Fibroblast of skin of left biceps (primary cell): ENCODE results near the gene ADTRP.

Experiments
- DNase-seq, 2 experiments: peaks; one replicate each; pipeline ENCODE4 v3.0.0-alpha.2; 2013; ENCODE audit warnings: low read depth in 2 of 2

Gene ADTRP

DNA sequence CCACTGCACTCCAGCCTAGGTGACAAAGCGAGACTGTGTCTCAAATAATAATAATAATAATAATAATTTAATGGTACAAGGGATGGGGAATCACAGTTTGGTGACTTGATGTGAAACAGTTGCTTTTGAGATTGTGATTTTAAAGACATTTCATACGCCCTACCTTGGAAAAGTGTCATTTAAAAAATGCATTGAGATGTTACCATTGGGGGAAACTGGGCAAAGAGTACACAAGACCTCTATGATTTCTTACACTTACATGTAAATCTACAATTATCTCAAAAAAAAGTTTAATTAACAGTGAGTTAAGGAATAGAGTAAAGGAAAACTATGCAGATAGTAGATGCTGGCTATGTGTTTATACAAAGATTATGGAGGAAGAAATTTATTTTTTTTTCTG is 22.3 kb downstream of the ADTRP start:
- no peak for DNase-seq

DNA sequence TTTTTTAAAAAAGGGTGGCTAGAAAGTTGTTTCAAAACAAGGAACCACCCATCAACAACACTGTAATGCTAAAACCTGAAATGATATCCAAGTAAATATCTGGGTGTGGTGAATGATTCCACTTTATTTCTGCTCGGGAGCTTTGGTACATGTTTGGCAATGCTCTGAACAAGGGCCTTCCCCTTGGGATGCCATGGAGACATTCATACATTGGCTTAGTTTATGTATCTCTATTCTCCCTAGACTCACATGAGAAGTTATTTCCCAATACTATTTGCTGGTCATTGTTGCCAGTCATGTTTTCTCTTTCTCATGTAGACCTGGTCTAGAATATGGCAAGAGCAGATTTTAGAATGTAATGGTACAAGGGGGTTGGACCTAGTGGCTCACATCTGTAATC is 22.9 kb downstream of the ADTRP start:
- no peak for DNase-seq

DNA sequence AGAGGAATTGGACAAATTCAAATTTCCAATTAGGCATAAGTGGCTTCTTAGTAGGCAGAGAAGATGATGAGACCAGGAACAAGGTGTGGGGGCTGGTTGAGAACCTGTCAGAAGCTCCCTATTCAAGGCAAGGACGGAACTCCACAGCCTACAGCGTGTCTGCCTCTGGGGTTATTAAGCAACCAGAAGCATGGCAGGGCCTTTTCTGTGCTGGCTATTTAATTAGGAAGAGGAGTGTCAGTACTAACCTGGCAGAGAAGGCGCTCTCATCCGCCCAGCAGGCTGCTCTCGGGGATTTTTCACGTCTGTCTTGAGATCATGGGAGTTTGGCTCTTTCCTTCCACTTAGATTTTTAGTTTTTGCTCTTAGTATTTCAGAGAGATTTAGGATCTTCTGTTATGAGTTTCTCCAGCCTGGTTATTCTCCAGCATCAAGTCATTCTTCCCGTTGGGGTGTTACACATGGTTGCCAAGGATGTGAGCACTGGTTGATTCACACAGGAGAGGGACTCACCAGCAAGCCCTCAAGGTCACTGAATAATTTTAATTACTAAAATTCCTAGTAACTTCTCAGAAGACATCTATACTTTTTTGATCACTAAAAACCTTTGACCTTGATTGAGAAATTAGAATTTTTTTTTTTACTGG is 23.9 kb downstream of the ADTRP start:
- DNase-seq: no peak

DNA sequence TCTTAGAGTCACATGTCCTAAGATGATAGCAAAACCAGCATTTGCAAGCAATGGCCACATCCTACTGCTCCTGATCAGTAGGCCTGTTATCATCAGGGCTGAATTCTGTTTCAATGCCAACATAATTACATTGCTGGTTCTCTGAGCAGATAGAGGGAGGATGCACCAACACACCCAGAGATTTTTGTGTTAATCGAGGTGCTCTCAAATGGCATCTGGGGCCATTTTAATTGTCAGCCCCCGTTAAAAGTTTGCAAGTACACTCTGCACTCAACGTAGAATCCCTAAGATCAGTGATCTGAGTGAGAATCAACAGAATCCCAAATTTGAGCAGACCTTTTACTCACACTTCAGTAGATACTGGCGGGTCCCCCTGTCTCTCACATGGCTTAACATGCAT is 24.8 kb downstream of the ADTRP start:
- DNase-seq: no peak

DNA sequence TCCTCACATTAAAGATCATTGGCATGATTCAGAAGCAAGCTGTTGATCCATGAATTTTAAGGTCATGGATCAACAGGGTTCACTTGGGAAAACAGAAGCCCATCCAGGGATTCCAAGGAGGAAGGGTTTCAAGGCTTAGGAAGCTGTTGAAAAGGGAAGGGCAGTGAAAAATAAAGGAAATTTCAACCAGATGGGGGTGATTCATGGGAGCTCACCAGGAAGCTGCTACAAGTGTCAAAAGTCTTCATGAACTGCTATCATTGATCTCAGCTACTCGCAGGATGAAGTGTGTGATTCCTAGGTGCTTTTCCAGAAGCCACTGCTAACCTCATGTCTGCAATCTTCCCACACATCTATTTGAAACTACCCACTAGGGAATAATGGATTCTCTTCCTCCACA is 26.2 kb downstream of the ADTRP start:
- no peak for DNase-seq

DNA sequence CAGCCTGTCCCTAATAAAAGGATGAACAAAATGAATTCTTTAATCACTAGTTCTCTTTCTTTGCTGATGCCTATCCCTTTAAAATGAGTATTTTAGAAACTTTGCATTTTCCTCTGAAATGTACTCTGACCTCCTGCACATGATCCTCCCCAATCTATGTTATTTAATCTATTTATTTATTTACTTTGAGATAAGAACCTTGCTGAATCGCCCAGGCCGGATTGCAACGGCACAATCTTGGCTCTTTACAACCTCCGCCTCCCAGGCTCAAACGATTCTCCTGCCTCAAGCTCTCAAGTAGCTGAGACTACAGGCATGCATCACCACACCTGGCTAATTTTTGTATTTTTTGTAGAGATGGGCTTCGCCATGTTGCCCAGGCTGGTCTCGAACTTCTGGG is 27.9 kb downstream of the ADTRP start:
- DNase-seq: no peak

DNA sequence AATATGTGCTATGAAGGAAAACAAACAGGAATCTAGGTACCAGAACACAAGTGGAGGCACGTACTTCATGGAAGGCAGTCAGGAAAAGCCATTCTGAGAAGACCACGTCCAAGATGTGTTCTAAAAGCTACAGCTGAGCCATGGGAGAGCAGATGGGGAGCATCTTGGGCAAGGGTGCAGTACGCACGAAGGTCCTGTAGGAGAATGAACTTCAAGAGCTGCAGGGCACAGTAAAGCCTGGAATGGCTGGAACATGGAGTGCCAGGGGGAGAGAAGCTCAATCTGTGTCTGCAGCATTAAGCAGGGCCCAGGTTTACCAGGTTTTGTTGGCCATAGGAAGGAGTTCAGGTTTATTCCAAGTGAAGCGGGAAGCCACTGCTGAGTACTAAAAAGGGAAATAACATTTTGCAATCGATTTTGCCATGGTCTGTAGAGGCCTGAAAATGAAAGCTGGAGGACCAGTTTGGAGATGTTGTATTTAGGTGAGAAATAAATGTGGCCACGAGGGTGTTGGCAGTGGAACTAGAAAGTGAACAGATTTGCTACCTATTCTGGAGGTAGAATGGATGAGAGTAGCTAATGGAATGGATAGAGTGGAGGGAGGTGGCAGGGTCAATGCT is 29.9 kb downstream of the ADTRP start:
- no peak for DNase-seq

DNA sequence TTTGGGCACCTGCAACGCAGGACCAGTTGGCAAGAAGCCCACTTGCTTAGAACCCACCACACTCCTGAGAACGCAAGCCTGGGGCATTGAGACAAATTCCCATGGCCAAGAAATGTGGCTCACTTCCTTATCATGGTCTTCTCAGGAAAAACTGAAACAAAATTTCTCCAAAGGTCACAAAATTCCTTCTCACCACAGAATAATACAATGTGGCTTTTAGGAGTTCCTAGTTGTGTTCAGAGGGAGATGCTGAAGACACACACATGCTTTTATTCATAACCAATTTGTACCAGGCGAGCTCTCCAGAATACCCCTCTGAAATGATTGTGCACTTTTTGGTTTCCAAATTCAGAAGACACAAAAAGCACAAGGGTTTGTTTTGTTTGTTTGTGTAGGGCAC is 31.6 kb downstream of the ADTRP start:
- DNase-seq: no peak

DNA sequence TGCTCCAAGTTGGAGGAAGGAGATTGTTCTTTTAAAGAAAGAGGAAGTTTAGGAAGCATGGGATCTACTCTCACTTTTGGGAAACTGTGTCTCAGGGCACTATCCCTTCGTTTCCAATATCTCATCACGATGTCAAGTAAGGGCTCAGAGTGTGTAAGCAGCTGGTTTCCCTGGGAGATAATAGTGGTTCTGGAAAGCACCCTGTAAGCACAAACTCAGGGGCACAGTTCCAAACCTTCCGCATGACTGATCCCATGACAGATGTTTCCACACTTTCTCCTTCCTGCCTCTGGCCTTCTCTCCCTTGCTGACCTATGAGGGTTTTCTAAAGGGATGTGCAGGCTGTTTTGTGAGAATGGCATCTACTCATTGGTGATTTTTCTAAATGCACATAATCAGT is 33.9 kb downstream of the ADTRP start:
- no peak for DNase-seq

DNA sequence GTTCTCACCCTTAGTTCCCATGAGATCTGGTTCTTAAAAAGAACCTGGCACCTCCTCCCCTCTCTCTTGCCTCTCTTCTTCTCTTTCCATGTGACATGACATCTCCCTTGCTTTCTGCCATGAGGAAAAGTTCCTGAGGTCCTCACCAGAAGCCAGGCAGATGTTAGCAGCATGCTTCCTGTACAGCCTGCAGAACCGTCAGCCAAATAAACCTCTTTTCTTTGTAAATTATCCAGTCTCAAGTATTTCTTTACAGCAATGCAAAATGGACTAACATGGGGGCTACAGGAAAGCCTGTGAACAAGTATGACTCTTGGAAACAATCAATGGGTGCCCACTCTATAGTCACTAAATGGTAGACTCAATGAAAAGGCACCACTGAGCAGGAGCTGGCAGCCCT is 34.5 kb downstream of the ADTRP start:
- no peak for DNase-seq

DNA sequence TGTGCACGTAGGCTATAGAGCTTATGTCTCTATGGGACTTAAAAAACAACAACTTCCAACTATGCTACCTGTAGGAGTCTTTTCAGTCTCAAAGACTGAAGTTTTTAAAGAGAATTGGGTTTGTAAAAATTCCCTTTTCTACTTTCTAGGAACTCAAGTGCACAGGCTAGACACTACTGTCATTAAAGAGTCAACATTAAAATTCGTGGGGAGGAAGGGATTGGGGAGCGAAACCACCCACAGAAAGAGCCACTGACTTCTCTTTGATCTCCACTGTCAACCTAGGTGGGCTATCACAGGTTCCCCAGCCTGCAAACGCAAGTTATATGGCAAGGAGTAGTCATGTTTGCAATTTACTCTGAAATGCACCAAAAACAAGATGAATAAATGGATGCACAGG is 37.7 kb downstream of the ADTRP start:
- no peak for DNase-seq

DNA sequence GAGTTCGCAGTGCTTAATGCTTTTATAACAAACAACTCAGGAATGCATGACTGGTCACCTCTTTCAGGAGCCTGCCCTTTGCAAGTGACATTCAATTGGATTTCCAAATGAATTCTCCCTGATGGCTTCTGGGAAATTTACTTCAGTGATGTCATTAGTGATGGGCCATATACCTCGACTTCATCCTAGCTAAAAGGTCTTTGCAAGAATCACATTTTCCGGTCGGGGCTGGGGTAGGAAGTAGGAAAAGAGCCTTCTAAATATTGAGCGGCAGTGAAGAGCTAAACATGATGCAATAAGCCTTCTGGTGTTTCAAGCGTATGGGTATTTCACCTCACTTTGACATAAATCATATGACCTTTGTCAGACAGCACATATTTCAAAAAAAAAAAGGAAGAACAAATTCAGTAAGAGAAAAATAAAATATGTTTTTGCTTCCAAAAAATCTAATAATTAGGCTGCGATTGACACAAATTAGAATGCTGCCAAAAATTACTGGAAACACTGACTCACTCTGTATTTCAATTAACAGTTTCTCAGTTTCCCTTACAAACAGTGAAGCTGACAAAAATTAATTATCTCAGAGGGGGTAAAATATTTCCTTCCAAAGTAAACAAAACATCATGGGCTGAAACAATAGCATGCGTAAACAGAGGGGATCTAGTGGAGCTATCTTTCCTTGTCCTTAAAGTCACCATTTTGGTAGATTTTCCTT is 39.8 kb downstream of the ADTRP start:
- DNase-seq: no peak

DNA sequence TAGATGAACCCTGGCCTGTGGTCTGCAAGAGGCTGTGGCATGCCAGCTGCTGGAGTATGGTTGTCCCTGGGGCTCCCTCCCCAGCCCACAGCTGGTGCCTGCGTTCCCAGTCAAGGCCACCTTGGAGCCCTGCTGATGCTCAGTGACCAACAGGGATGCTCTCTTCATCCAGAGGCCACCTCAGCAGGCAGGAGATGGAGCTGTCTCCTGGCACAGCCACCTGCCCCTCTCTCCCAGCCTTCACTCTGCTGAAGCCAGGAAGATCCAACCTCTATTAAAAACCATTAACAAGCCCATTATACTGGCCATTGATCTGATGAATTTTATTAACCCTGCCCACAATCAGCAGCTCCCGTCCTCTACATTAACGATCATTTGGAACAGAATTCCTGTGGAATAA is 40.4 kb downstream of the ADTRP start:
- no peak for DNase-seq

DNA sequence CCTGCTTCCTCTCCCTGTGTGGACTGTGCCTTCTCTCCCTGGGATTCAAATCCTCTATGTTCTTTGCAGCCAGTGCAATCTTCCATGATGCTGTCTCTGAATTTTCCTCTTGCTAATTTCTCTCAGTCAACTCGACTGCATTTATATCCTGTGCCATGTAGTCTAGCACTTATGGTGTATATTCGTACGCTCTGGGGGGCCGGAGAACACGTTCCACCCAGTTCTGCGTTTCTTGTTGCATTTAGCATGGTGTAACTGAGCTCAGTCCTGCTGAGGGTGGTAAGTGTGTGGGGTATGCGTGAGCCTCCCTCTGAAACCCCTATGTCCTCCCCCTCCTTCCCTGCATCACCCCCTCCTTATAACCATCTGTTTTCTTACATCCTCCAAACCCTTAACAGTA is 42.0 kb downstream of the ADTRP start:
- no peak for DNase-seq

DNA sequence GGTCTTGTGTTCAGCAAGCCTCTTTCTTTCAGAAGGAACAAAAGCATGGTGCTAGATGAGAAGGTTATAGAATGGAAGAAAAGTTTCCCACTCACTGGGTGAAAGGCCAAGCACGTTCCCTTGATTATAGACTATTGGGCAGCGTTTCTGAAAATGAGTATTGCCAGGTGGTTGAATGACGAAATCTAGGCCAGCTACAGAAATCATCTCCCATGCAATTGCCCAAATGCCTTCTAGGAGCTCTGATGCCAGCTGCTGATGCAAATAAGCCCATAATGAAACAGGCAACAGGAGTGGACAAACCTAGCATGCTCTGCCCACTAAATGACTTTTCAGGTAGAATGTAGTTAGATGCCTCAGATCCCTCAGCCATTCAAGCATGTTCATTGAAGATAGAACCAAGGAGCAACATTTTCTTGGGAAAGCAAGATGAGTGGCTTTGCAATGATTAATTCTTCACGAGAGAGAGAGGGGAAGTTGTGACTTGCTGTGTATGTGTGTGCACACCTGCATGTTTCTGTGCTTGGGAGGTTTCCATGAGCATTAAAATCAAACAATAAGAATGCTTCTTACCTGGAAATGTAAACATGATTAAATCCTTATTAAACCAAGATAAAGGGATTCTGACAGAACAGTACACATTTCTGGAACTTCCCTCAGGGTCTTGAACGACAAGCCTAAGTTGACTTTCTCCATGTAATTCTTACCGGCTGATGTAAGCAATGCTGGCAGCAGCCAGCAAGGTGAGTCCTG is 43.6 kb downstream of the ADTRP start:
- DNase-seq: no peak

DNA sequence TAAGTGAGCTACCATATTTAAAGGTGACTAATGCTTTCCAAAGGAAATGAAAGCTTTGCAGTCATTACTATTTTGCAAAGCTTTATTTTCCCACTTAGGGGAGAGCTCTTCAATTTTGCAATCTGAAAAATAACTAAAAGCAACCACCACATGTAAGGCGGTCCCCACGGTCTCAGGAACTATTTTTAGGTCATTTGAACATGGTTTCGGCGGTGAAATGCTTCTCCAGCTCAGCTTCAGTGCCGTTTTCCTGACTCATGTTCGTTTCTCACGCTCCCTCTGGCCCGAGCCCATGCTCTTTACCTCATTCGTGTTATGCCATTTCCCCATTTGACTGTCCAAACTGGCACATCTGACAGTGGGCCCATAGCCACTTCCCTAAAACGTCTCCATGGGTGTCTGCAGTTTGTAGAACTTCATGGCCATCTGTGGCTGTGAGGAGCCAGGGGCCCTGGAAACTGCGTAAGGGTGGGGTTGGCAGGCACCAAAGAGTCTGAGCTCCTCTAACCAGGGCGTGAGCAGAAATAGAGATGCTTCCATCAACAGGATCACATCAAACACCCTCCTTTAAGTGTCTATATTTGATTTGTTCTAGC is 46.5 kb downstream of the ADTRP start:
- no peak for DNase-seq

DNA sequence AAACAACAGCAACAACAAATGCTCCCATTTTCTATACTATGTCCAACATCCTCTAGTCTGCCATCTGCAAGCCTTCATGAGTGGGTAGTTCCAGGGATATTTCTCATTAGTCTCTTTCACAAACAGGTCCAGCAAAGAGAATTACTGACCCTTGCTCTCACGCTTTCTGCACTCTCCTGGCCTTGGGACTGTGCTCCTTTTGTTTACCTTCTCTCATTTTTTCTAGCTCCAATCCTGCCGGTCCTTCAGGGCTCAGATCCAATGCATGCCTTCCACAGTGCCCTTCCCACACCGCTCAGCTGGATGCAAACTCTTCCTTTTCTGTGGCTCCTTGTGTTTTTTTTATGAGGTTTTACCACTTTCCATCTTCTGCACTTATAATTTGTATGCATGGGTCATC is 47.2 kb downstream of the ADTRP start:
- no peak for DNase-seq

DNA sequence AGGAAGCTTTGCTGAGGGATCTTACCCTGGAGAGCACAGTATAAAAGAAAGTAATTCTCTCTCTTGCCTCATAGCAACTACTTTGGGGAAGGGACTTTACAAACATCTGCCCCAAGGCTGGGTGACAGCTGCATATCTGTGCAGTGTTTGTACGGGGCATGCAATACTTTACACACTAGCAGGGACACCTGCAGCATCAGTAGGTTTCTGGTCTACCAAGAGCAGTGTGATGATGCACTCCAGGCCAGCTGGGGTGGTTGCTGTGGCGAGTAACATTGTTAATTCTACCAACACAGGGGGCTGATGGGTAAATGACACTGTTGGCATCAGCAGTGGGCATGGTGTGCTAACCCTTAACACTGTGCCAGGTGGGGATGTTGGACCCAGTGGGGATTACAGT is 48.0 kb downstream of the ADTRP start:
- DNase-seq: no peak

DNA sequence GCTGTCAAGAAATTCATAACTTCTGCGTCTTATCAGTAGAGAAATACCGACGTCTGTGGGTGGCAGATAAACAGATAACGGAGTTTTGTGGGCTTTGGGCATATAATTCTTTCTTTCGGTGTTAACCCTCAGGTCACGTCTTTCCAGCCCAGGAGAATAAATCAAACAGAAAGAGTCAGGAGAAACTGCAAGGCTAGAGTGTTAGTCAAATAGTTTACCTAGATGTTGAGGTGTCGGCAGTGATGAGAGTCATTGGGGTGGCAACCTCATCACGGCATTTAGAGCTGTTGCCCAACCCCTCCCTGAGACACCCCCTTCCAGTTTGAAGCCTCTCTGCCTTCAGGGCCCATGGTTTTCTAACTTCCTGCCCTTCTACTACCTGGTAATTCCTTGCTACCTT is 49.5 kb downstream of the ADTRP start:
- DNase-seq: no peak

DNA sequence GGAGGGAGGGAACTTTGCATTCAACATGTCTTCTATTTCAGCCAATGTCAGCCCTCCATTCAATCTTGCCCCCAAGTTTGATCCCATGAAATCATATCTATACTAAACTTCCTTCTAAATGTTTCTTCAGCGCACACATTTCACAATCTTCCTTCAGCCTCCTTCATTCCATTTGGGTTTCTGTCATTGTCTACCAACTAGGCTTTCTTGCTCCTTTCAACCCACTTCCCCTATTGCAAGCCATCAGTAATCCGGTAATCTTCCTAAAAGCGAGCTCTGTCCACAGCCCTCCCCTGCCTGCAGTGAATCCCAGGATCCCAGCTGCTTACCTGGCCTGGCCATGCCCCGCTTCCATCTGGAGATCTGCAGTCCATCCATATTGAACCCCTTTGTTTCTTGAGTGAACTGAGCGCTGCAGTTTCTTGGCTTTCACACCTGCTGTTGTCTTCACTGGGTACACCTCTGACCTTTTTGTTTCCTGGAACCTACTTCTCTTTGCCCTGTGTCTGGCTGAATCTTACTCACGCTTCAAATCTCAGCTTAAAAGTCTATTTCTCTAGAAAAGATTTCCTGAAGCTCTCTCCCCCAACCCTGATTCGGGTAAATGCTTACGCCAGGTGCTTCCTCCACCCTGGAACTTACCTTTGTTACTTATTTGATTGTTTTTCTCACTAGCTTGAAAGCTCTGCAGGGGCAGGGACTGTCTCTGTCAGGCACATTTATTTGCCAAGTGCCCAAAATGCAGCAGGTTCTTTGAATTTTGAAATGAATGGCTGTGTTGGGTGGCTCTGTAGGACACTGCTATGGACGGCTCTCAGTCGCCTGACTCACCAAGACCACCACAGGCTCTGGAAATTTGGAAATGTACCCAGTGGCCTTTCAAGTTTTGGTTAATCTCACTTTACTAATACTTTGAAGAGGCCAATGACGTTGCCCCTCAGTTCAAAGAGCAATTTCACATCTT is 50.3 kb downstream of the ADTRP start:
- no peak for DNase-seq

DNA sequence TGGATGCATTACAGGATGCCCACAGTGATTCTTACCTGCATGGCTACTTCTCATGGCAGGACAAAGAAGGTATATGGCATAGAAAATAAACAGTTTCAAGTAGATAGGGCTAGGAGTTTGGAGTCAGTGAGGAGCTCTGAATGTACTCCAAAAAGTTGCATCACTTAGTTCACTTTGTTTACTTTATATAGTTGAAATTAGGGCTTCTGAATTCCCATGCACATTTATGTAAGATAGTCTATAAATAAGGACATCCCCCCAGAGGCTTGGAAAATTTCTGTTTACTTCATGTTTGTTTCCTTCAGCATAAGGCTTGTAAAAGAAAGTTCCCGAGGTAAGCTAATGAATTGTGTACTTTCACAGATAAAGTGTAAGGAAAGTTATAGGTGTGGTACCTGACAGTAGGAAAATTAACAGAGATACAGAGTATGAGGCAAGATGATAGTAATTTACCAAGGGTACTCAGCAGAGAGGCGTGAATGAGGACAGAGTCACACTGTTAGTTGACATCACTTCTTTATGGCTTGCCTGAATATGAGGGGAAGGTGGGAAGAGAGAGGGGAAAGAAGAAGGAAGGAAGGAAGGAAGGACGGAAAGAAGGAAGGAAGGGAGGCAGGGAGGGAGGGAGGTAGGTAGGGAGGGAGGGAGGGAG is 51.1 kb downstream of the ADTRP start:
- no peak for DNase-seq
